GM12891 (cell line): ENCODE data around the gene HSD17B13.

Experiments
- POLR2A ChIP-seq: IDR thresholded peaks from 2 replicates; pipeline ENCODE4 v1.6.1; 2011; ENCODE audit warnings: low read depth, low read length, control low read depth
- POLR2AphosphoS5 ChIP-seq: IDR thresholded peaks from 2 replicates; pipeline ENCODE4 v1.6.1; 2011; ENCODE audit warnings: low read depth, low read length, control low read depth
- TAF1 ChIP-seq: IDR thresholded peaks from 2 replicates; pipeline ENCODE4 v1.6.1; 2011; ENCODE audit warnings: low read depth, low read length, control low read depth

GRCh38 chr4:87266986-87267385, 55.7 kb downstream of the HSD17B13 start:
- TF ChIP-seq POLR2AphosphoS5 = no peak
- no peak for TF ChIP-seq POLR2A
- no peak for TF ChIP-seq TAF1
